Stimulated activated CD4-positive, alpha-beta T cell treated with anti-CD3 and anti-CD28 coated beads, TNF-alpha, amount 100 ng/mL, for 24 hours (primary cell): ENCODE results near the gene ADAT3.
"Not testable (repeated sequence)": the region's sequence is repeated elsewhere in the genome, so short reads cannot be mapped to it uniquely, and the experiment has no call there.

Experiments
- DNase-seq, 3 experiments: peaks; one replicate each; pipeline ENCODE4 v3.0.0-alpha.2; 2020; ENCODE audit warnings: low read depth in 3 of 3

ADAT3 gene

DNA sequence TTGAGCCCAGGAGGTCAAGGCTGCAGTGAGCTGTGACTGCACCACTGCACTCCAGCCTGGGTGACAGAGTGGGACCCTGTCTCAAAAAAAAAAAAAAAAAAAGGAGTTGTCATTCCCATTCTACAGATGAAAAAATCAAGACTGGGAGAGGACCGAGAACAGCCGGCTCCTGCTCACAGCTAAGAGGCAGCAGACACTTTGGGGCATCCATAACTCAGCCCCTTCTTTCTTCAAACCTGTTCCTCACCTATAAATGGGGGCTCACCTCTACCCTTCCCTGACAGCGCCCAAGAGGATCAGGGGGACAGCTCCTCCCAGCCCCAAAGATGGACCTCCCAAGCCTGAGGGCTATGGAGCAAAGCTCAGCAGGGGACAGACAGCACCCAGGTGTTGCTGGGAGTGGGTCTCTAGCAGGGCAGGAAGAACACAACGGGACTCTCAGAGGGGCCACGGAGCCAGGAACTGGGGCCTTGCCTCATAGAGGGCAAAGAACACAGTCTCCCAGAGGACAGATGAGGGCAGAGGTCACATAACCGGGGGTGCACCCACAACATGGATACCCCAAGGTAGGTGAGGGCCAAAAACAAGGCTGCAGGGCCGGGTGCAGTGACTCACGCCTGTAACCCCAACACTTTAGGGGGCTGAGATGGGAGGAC lies 38.4 kb upstream of the ADAT3 start:
- DNase-seq = no peak

DNA sequence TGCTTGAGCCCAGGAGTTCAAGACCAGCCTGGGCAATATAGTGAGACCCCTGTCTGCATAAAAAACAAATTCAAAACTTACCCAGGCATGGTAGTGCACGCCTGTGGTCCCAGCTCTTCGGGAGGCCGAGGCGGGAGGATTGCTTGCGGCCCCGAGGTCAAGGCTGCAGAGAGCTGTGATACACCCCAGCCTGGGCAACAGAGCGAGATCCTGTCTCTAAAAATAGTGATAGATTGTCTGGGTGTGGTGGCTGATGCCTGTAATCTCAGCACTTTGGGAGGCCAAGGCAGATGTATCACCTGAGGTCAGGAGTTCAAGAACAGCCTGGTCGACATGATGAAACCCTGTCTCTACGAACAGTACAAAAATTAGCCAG lies 37.9 kb upstream of the ADAT3 start:
- DNase-seq = no peak

DNA sequence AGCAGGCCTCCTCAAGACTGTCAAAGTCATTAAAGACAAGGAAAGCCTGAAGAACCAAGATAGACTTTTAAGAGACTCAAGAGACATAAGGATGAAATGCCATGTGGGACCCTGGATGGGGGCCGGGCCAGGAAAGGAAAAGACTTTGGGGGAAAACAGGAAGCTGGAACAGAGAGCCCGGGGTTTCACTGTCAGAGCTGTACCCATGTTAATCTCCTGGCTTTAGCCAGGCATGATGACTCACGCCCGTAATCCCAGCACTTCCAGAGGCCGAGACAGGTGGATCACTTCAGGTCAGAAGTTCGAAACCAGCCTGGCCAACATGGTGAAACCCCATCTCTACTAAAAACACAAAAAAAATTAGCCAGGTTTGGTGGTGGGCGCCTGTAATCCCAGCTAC lies 36.2 kb upstream of the ADAT3 start:
- DNase-seq = no peak

DNA sequence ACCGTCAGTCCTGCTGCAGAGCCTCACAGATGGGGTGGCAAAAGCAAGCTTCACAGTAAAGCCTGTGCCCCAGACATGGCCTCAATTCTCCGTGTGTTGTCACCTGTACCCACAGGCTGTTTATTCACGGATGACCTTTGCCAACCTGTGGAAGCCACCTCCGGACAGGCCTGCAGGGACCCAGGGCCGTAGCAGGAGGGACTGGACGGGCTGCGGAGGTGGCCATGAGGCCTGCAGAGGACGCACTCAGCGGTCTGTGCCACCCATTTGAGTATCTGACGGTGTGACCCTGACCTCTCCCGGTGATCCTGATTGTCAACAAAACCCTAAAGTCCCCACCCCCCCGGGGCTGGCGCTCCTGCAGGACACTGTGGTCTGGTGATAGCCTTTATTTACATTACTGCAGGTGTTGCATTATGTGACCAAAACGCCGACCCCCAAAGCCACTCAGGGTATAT lies 34.0 kb upstream of the ADAT3 start:
- DNase-seq = no peak

DNA sequence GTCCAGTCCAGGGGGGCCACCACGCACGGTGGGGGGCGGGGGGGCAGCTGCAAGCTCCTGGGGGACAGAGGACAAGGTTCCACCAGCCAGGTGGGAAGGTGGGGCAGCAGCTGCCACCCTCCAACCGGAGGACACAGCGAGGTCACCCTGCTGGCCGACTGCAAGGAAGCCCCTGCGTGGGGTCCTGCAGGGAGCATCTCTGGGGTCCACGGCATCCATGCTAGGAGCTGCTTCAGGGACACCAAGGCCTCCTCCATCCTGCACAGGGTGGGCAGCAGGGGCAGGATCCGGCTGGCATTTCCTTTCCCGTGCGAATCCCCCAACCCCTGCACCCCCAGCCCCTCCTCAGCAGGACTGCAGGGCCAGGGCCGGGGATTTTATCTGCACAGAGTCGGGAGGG lies 33.6 kb upstream of the ADAT3 start:
- DNase-seq = no peak

DNA sequence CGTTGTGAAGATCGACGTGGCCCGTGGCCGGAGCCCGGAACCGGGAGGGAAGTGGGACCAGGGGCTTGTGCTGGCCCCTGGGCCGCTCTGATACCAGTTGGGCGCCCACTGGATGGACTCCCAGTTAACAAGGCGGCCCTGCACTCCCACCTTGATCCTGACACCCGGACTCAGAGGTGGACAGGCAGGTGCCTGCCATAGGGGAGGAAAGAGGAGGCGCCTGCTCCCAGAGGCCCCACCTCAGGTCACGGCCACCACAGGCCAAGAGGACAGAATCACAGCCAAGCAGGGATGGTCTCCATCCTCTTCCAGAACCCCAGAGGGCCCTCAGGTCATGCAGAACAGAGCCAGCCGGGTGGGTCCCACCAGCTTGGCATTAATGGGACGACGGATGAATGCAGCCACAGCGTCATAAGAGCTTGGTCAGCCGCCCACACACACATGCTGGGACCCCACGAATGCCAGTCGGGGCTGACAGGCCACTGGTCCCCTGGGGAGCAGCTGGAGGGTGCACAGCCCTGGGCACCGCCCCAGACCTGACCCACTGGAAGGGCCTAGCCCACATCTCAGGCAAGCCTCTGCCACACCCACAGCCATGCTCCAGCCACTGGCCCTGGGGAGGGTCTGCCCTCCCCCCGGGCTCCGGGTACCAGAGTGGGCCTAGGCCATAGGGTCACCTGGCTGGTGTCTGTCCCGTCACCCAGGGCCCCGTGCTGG lies 32.2 kb upstream of the ADAT3 start:
- DNase-seq = no peak

DNA sequence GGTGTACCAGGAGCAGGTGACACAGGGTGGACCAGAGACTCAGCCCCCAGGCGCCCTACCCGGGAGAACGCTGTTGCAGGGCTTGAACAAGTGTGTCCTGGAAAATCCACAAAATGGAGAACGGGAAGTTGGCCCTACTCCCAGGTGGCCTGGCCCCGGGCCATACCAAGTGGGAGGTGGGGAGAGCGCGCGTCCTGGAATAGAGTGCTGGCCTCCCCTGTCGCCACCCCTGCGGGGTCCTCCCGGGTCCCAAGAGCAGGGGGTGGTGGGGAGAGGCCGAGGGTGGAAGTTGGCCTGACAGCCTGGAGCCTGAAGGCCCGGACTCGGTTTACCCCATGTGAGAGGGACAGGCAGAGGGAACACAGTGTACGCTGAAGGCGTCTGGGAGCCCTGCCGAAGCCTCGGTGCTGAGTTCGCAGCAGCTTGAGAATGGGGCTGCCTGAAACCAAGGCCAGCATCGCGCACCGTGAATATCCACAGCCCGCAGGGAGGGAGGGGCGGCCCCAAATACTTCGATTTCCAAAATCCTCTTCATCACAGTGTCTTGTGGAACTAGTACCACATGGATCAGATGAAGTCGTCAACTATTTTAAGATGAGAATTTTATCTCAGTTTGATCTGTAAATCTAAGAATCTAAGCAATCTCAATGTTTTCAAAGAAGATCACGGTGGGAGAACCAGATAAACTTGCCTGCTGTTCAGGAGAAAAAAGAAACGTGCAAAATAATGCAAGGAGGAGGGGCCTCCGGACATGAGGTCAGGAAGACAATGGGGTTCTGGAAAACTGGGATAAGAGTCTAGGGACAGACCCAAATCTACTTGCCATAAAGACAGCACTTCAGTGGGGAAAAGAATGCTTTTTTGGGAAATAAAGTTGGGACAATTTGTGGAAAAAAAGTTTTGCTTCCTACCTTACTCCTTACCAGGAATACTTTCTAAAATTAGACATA lies 31.4 kb upstream of the ADAT3 start:
- no peak for DNase-seq

DNA sequence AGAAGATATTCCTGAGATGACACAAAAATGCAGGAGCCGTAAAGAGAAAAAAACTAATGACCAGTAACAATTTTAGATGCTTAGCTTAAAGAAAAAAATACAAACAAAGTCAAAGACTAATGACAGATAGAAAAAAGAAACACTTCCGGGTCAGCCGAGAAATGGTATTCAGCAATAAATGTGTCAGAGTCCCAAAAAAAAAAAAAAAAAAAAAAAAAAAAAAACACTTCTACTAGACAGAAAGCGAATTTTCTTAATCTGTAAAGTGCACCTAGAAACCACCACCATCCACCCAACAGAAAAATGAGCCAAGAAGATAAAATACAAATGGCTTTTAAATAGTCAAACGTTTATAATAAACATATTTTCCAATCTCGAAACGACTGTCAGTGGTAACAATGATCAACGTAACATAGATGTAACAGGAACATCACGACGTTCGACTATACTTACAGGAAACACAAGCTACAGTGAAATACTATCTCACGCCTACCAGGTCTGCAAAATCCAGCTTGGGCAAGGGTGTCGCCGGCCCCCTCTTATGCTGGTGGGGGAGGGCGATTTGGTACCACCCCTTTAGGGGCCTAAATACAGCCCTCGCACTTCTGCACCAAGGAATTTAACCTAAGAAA lies 30.5 kb upstream of the ADAT3 start:
- no peak for DNase-seq

DNA sequence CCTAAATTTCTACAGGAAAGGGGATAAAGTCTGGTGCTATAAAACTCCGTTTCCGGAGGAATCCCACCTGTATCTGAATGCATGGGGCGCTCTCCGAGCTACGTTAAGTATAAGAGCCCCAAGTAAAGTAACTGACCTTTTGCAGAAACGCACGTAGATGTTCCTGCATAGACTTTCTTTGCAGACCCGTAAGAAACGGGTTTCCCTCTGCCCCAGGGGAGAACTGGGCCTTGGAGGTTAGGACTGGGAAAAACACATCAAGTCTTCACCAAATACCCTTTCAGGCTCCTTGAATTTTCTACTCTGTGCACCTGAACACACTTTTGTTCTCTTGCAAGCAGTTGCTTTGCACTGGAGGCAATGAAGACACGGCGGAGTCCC lies 29.9 kb upstream of the ADAT3 start:
- not testable (repeated sequence) for DNase-seq

DNA sequence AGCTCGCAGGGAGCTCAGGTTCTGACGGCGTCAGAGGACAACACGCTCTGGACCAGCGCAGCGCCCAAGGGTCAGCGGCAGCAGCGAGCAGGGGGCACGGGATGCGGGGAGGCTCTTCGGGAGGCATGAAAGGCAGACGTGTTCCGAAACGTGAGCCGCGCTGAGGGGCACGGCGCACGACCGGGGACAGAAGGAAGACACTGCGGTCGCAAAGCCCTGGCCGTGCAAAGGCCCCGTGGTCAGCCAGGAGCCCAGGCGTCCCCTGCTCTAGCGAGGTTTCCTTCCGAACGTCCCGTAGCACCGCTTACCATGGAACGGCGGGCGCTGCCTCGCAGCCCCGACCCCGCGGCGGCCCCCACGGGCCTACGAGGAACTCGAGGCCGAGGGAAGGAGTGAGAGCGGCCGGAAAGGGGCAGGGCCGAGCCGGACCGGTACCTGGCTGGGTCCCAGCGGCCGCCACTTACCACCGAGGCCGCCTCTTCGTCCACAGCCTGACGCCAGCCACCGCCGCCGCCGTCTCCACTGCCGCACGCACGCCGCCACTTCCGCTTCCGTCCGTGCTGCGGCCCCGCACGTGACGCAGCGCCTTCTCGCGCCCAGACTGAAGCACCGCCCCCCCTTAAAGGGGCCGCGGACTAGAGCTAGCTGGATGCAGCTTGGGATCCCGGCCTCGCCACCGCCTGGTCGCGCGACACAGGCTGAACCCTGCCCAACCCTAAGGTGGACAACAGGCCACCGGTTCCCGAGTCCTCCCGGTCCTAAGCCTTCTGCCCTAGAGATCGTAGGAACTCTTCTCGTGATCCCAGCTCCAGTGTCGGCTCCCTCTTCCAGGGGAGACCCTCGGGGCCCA lies 29.3 kb upstream of the ADAT3 start:
- peak; percentile 83 to 89 (median 83) for DNase-seq

DNA sequence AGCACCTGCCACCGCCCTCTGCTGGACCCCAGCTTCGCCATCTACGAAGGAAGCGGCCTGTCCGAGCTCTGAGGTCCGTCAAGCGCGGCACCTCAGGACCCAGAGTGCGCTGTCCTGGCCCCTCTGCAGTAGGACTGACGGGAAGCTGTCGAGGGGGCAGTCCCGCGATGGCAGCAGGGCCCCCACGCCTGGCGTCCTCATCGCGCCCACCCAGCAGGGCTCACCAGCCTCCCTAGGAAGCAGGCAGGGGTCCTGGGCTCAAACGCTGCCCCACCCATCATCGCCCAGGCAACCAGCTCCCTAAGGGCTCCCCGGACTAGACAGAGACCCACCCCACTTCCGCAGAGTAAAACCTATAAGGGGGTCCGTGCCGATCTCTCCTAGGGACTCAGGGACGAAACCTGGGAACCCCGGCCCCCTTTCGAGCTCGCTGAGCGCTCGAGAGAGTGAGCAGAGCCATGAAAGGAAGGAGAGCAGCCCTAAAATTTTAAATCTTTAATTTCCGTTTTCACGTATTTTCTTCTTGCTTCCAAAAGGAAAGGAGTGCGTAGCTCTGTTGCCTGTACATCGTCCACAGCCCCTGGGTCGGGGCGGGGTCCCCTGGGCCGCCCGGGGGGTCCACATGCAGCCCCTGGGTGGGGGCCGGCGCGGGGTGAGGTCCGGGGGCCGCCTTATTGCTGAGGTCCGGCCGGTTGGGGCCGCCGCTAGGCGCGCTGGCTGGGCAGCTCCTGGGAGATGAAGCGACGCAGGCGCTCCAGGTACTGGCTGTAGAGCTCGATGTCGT lies 28.5 kb upstream of the ADAT3 start:
- DNase-seq = not testable (repeated sequence)

DNA sequence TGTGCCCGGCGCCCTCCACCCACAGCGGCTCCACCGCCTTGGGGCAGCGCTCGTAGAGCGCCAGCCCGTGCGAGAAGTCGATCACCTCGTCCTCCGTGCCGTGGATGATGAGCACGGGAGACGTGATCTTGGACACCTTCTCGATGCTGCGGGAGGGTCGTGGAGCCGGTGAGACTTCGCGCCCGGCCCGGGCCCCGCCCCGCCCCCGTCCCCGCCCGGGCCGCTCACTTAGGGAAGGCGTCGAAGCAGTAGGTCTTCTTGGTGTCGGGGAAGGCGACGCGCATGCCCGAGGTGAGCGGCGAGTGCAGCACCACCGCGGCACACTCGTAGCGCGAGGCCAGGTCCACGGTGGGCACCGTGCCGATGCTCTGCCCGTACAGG lies 27.9 kb upstream of the ADAT3 start:
- not testable (repeated sequence) for DNase-seq

DNA sequence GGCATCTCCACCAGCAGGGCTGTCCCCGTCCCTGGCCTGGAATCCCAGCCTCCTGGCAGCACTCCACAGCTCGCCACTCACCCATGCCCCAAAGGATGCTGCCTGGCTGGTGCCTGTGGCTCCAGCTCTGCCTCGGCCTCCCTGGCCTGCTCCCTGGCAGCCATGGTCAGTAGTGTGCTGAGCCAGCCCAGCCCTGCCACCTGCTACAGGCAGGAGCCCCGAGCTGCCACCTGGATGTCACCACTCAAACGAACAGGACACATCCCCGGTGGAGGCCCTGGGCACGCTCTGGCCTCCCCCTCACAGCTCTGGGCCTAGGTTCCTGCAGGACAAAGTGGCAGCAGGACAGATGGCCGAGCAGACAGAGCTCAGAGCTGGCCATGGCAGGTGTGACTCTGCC lies 26.6 kb upstream of the ADAT3 start:
- DNase-seq = not testable (repeated sequence)

DNA sequence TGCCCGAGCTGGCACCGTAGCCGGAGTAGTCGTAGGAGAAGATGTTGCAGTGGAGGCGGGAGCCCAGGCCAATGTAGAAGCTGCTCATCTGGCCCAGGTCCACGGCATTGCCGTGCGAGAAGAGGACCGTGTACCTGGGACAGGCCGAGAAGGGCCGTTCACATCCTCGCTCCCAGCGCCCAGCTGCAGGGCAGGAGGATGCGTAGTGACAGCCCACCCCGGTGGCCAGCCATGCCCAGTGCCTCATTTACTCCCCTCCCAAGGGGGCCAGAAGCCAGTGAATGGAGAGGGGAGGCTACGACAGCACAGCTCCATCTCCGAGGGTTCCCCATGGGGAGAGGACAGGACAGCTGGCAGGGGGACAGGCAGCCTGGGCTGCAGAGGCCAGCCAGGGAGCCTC lies 25.2 kb upstream of the ADAT3 start:
- not testable (repeated sequence) for DNase-seq

DNA sequence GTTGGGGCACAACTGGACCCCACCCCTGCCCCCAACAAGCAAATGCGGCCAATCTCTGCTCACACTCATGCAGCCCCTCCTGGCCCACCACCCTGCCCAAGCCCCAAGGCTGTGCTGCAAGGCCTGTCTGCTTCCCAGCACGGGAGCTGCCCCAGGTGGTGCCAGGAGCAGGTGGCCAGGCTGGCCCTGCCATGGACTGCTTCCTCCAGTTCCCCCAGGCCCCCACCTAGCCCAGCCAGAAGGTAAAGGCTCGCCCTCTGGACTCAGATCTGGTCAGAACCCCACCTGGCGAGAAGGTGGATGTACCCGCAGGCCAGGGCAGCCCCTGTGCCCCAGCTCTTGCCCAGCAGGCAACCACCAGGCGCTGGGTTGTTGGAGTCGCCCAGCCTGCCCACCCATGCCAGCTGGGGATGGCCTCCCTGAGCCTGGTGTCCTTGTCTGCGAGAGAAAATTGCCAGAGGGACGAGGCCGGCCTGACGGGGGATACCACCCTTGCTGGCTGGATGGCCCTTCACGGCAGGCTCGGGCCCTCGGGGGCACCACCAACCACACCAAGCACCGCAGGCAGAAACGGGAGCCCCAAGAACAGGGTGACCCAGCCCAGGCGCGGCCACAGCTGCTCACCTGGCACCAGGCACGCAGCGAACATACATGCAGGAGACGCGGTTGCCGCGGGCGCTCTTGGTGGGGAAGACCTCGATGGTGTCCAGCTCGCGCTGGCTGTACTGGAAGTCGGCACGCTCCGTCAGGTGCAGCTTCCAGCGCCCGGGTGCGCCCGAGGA lies 24.4 kb upstream of the ADAT3 start:
- DNase-seq = no peak

DNA sequence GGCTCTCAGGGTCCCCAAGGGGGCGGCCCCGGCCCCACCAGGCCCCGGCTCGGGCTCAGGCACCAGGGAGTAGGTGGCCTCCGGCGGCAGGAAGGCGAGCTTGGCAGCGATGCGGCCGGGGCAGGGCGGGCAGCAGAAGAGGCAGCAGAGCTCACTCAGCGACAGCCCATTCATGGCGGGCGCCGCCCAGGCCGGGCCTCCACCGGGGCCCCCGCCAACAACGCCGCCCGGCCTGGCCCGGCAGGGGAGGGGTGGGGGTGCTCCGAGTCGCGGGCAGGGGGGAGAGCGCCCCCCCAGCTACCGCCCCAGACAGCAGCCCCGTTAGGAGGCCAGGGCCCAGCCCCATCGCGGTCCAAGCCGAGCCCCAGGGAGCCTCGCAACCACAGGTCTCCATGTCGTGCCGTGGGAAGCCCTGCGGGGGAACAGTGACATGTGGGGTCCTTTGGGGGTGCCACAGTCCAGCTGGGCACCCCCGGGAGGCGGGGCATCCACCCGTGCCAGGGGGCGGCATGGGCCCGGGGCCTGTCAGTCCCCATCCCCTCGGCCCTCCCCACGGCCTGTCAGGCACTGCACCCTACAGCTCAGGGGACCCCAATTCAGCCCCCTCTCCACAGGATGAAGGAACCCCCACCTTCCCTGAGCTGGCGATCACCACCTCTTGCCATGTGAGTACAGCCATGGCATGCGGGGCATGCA lies 23.7 kb upstream of the ADAT3 start:
- DNase-seq = not testable (repeated sequence)

DNA sequence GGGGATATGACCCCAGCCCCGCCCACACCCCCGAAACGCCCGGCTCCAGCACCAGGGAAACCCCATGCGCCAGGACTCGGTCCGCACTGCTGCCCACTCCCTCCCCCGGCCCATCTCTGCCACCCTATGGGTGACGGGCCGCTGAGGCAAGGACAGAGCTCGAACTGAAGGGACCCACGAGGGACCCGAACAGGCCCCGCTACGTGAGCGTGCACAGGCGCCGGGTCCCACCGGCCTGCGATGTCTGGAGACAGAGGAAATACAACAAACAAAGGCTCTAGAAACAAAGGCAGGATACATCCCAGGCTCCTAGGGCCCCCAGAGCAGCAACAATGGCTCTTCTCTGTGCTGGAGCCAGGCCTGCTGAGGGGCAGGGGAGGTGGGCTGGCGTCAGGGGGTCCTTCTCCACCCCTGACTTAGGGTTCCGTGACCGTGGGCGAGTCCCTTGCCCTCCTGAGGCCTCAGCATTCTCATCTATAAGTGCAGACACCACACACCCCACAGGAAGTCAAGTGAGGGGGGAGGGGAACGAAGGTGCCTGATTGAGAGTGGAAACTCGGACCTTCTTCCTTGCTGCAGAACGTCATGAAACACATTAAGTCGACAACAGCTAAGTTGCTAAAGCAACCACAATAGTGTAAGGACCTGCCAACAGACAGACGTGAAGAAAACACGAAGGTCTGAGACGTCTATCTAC lies 23.0 kb upstream of the ADAT3 start:
- peak in 2 of 3 experiments; percentile 43 to 65 for DNase-seq
